ENCODE measurements around the gene PIRT.

GRCh38 chr17:10857976-10858375 lies 20.1 kb upstream of the PIRT start:
- TF ChIP-seq, protein P1, sequence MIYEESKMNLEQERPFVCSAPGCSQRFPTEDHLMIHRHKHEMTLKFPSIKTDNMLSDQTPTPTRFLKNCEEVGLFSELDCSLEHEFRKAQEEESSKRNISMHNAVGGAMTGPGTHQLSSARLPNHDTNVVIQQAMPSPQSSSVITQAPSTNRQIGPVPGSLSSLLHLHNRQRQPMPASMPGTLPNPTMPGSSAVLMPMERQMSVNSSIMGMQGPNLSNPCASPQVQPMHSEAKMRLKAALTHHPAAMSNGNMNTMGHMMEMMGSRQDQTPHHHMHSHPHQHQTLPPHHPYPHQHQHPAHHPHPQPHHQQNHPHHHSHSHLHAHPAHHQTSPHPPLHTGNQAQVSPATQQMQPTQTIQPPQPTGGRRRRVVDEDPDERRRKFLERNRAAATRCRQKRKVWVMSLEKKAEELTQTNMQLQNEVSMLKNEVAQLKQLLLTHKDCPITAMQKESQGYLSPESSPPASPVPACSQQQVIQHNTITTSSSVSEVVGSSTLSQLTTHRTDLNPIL (CRISPR knock-in tag; IDR thresholded peaks at IDR 0.05; ENCODE audit: low read depth): no peak
- no peak for TF ChIP-seq RARB (CRISPR knock-in tag; IDR thresholded peaks at IDR 0.05)
- no peak for TF ChIP-seq ZNF565 (CRISPR knock-in tag; conservative IDR thresholded peaks at IDR 0.05; ENCODE audit: low read depth)
- no peak for TF ChIP-seq ZFP30 (CRISPR knock-in tag; IDR thresholded peaks at IDR 0.05)
- no peak for TF ChIP-seq PATZ1 (CRISPR knock-in tag; IDR thresholded peaks at IDR 0.05; ENCODE audit: borderline replicate concordance)
- TF ChIP-seq BACH2 (CRISPR knock-in tag; IDR thresholded peaks at IDR 0.05; ENCODE audit: borderline replicate concordance): no peak
- TF ChIP-seq PPARA (CRISPR knock-in tag; IDR thresholded peaks at IDR 0.05; ENCODE audit: borderline replicate concordance): no peak
